Anterior cingulate cortex (tissue), 58 donors: ENCODE data around the gene PNMA6E.
"Not testable (repeated sequence)": the region's sequence is repeated elsewhere in the genome, so short reads cannot be mapped to it uniquely, and the experiment has no call there.

ENCODE experiments used
- DNase-seq, 58 donors: peaks; one replicate each; lab custom pipeline; 2025; lab: John Stamatoyannopoulos, UW

The PNMA6E gene

DNA sequence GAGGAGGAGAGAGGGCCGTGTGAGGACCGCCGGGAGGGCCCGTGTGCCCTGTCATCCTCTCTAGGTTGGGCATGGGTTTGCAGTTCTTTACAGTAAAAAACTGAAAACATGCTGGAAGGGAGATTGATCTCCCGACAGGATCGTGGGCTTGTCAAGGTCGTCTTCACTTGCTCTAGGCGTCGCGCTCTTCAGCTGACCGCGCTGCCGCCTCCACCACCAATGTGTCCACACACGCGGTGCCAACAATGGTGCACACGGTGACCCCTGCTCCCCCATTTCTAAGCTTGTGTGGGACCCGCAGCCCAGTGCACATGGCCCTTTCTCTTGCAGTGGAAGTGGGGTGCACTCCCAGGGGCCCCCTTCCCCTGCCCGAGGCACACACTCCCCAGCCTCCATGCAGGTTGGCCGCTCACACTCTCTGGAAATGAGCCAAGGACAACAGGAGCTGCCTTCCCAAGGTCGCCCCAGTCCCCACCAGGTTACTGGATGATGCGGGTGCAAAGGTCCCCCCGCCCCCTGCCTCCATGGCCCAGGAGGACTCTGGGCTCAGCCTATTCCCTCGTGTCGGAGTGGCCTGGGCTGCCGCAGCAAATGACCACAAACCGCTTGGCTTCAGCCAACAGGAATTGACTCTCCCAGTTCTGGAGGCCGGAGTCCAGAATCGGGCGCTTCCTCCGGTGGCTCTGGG is 8.4 kb upstream of the PNMA6E start:
- DNase-seq: no peak

DNA sequence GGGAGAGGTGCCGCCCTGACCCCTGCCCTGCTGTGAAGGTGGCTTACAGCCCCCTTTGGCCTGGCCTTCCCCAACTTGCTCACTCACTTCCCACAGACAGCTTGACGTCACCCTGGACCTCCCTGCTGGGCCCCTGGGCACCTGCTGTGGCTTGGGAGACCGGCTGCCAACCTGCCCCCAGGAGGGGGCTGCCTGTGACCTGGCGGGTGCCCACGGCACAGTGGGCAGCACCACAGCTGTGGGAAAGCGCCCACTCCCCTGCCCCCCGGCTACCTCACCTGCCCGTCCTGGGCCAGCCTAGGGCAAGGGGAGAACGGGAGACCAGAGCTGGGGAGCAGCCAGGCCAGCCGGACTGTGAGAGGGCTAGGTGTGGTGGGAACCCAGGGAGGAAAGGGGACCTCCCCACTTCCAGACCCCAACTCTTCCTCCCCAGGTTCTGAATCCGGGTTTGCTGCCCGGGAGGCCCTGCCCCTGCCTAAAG is 7.8 kb upstream of the PNMA6E start:
- no peak for DNase-seq

DNA sequence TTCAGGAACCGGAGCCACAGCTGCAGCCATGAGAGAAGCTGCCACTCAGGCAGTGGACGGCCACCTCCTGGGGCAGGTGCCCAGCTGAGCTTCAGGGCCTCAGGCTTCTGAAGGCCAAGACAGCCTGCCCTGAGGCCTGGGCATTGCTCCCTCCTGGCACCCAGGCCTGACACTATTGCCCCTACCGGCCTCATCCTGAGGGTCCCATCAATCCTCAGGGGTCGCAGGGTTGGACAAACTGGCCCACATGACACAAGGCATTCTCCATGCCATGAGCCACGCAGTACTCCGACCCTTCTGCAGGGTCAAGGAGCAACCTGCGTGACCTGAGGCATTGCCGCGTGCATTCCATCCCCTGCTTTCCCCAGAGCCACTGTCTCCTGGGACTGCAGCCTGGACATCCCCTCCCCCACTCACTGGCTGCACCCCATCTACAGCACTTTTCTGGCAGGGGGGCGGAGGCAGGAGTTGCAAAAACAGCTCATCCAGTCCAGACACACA is 7.1 kb upstream of the PNMA6E start:
- no peak for DNase-seq

DNA sequence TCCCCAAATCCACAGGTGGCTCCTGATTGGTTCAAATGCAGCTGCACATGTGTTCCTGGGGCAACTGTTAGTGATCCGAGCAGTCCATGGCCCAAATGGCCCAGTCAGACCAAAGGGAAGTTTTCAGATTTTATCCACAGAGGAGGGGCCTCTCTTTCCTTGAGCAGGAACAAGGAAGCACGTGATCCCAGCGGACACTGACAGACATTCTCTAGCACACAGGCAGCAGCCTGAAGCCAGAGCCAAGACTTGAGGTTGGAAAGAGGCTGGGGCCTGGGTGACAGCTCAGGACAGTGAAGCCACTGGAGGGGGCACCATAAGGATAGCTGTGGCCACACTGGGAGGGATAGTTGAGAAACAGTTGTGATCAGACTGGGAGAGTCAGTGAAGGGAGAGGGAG is 6.6 kb upstream of the PNMA6E start:
- no peak for DNase-seq

DNA sequence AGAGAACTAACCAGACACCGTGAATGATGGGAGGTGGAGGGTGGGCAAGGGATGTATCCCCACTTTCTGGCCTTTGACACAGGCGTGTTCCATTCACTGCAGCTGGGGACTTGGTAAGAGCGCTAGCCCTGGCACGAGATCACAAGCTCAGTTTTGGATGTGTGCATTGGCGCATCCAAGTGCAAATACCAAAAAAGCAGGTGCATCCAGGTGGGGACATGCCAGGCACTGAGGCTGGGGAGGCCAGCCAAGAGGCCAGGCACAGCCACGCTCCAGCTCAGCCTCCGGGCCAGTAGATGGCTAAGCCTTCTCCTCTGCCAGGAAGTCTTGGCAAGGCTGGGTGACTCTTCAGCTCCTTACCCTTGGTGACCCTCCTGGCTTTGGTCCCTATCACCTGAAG is 5.8 kb upstream of the PNMA6E start:
- no peak for DNase-seq

DNA sequence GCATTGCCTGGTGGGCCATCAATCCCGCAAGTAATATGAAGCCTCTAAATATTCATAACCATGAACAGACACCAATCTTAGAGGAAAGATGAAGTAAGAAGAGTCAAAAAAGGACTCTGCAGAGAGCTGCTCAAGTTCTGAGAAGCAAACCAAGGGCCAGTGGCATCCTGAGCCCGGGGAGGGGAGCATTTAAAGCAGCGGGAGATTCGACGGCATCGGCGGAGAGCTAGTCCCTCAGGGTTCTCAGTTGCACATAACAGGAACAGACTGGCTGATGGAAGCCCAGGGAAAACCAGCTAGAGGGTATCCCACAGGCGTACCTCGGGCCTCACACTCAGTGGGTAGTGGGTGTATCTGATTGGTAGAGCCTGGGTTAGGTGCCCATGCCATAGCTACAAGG is 4.9 kb upstream of the PNMA6E start:
- DNase-seq: no peak

DNA sequence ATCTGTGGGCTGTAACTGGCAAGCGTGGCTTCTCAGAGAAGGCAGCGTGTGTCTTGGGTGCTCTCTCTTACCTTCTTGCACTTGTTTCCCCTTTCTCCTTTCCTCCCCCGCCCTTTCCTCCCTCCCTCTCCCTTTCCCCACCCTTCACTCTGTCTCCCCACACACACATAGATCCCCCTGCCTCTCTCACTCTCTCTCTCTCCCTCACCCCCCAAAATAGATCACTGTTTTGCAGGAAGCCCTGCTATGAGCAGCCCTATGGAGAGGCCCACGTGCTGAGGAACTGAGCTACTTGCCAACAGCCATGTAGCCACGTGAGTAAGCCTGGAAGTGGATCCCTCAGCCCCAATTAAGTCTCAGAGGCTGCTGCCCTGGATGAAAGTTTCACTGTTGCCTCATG is 4.3 kb upstream of the PNMA6E start:
- DNase-seq: no peak

DNA sequence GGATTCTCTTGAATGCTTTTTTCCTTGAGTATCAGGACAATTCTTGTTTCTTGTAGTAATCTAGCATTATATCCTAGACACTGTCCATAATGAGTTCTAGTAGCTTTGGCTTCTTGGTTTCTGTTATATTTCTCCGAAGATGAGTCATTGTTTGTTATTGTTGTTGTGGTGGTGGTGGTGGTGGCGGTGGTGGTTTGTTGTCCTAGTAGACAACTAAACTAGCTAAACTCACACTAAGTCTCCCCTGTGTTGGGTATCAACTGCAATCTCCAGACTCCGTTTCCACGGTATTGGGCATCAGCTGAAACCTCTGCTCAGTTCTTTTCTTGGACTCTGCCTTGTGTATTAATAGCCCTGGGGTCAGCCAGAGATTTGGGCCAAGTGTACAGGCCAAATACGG is 3.2 kb upstream of the PNMA6E start:
- not testable (repeated sequence) for DNase-seq

DNA sequence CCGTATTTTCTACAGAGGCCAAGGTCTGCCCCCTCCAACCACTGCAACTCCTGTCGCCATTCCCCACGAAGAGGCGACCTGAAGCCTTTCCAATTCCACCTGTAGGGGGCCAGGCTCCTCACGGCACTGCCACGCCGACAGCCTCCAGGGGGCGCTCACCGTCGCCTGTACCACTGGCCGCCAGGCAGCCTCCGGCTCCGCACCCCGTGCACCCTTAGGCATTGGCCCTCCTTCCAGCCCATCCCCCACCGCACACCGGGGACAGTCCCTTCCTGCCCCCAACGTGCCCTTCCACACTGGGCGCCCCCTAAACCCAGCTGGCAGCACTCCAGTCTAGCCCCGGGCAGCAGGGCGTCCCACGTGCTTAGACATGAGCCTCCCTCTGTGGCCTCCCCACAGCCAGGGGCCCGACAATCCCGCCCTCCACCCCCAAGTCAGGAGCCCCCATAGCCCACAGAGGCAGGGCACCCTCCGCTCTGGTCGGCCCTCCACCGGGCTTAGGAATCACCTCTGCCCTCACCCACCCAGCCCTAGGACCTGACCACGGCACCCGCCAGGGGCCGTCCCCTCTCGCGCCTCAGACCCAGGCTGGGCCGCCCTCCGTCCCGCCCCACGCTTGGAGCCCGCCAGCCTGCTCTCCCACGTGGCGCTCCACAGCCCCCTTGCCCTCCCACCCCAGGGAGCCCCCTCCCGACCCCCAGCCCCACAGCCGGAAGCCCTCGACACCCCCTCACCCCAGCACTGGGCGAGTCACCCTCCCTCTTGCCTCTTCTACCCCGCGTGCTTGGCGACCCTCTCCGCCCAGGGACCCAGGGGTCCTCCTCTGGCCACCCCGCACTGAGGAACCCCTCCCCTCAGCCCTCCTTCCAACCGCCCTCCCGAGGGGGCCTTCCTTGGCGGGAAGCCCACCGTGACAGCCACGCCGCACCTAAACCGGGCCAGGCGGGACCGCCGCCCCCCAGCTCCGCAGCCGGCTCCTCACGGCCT is 711 bp downstream of the PNMA6E start:
- no peak for DNase-seq

DNA sequence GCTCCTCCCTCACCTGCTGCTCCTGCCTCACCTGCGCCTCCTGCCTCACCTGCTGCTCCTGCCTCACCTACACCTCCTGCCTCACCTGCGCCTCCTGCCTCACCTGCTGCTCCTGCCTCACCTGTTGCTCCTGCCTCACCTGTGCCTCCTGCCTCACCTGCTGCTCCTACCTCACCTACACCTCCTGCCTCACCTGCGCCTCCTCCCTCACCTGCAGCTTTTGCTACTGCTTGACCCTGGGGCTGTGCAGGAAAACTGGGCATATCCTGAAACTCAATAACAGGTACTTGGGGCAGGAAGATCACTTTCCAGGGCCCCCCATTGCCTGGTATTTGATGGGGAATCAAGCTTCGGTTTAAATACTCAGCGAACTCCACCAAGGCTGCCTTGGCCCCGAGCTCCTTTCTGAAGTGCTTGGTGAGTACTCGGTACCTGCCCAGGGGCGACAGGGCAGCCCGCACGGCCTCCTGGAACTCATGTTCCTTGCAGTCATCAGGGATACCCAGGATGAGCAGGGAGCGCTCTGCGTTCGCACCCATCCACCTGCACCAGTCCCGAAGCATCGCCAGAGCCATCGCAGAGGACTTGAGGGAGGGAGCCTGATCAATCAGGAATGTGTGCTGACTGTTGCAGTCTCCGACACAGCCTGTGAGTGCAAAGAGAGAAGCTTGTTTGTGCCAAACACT is 2.7 kb downstream of the PNMA6E start:
- DNase-seq: no peak

DNA sequence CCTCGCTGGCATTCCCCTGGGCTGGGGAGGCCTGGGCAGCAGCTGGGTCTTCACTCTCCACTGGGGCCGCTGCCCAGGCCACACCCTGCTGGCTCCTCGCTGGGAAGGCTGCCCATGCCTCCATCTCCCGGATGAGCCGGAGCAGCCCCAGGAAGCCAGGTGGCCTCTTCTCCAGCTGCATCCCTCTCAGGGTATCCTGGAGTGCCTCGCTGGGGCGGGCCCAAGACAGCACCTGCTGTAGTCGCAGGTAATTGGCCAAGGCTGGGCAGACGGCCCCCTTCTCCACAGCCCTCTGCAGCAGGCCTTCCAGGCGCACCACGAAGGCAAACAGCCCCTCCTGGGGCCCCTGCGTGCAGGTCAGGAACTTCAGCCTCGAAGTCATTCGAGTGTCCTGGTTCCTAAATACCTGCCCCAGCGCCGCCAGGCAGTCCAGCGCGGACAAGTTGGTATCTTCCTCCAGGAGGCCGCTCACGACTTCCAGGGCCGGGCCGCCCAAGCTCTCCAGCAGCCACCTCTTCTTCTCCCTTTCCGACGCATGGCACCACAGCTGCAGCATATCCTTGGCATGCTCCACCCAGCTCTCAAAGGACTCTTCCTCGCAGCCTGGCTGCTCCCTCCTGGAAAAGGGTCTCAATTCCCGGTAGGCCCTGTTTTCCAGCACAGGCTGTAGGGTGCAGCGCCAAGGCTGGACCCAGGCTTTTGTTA is 3.7 kb downstream of the PNMA6E start:
- no peak for DNase-seq

DNA sequence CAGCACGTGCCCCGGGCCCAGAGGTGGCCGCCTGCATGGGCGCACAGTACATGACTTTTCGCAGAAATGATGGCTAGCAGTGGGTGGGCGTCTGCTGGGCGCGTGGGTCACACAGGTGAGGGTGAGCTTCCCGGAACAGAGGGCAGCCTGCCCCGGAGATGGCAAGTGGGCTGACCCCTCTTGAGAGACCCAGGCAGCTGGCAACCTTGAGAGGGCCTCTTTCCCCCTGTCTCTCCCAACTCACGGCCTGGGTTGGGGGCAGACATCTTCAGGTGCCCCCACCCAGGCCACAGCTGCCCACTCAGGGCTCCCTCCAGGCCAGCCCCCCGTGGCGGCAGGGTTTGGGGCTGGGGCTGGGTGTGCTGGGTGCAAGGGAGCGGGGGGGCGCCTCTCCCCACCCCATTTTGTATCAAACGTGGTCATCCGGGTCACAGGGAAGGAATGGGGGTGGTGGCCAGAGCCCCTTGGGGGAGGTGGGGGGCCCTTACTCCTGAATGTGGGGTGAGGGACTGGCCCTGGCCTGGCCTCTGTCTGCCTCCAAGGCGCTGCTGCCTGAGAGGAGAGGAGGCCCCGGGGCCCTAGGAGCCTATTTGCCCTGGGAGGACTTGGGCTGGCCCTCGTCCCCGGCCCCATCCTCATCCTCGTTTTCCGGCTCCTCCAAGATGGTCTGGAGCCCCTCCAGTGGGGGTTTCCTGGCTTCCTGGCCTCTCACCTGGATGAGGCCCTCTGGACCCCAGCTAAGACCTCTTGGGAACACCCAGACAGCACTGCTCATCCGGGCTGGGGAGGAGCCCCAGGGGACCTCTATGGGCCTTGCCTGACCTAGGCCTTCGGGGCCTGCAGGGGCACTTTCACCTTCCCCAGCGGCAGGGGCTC is 4.6 kb downstream of the PNMA6E start:
- no peak for DNase-seq

DNA sequence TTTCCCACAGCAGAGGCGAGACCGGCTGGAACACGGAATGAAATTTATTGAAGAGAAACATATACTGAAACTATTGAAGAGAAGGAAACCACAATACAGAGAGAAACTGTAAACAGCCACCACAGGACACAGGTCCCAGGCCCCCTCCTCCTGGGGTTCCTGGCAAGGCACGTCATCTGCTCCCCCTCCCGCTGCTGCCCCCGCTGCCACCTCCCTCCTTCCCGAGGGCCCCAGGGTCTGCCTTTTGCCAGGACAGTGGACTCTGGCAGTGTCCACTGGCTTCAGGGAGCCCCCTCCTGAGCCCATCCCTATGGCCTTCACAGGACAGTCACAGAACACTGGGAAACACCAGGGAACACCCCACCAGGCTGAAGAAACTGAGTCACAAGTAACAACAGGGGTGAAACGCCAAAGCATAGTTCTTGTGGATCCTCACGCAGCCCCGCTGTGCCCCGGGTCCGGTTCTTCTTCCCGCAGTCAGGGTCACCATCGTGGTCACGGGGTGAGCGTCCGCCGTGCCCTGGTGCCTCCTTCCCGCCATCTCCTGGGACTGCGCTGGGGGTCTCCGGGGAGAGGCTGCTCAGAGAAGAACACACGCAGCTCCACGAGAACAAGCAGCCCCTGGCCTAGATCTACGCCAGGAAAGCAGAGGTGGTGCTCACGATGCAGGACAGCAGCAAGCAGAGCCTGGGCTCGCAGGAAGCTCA is 5.4 kb downstream of the PNMA6E start:
- DNase-seq: no peak

DNA sequence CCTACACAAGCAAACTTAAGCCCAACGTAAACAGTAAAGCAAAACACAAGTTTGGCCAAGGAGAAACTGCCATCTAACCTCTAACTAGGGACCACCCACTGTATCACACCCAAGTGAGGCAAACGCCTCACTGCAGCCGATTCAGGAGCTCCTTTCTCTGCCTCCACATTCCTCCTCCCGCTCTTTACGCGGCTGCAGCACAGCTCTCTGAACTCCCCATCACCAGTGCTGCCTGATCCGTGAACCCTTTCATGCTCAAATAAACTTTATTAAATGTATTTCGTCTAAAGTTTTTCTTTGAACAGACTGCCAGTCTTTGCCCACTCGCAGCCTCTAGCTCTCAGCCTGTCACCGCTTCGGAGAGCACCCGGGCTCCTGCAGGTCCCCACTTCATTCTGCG is 6.5 kb downstream of the PNMA6E start:
- DNase-seq: no peak

DNA sequence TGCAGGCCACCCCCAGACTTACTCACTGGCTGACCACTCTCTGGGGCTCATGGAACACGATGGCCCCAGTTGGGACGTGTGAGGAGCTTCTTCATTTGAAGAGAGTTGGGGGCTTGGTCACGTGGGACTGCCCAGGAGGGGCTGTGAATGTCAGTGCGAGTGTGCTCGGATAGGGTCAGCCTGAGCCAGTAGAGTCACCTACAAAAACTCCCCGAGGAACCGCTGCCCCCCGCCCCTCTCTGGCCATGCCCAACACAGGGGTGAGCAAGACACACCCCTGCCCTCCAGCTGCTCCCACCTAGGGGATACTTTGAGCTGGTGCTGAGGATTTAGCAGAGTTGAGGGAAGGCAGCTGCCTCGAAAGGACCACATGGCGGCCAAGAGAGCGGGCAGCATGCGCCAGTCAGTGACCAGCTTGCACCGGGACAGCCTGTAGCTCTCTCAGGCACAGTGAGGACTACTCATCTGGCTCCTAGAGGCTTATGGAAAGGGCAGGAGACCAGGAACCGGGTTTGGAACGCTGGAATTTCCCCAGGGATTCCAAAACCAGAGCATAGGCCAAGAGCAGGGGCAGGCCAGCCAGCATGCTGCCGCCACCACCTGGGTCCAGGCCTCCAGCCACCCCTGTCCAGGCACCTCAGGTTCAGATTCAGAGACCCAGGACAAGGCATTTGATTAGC is 8.4 kb downstream of the PNMA6E start:
- no peak for DNase-seq

DNA sequence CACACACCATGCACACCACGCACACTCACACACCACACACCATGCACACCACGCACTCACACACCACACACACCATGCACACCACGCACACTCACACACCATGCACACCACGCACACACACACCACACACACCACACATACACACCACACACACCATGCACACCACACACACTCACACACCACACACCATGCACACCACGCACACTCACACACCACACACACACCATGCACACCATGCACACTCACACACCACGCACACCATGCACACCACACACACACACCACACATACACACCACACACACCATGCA is 11.7 kb downstream of the PNMA6E start:
- not testable (repeated sequence) for DNase-seq

DNA sequence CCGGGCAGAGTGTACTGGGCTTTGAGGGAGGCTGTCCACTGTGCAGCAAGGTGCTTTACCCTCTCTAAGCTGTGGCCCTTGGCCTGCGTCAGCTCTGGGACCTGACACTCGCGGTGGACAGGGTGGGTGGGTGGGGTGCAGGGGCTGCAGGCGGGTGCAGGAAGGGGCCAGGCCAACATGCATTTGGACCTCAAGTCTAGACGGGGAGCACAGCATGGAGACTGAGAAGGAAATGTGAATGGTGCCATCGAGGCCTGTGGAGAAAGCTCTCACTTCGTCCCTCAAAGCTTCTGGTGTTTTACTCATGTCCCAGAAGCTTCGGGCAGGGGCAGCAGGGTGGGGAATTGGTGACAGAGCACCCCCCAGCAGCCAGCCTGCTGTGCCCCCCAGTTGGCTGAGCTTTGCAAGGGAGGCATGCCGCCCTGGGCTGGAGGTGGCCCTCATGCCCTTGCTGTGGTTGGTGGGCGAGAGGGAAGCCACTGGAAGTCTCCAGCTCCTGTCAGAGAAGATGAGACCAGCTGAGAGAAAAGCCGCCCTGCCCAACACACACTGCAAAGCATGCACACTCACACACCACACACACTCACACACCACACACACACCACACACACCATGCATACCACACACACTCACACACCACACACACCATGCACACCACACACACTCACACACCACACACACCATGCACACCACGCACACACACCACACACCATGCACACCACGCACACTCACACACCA is 12.3 kb downstream of the PNMA6E start:
- DNase-seq: no peak
